SK-N-SH treated with all-trans-retinoic acid at 6 μM for 48 hours (cell line): ENCODE measurements around the gene LRMDA.

Source experiments
- ARNTL ChIP-seq: fragments of 450-650 bp; formaldehyde crosslinking; IDR thresholded peaks from 2 replicates; pipeline ENCODE4 v1.5.0; 2020; ENCODE audit warnings: low read depth, mild to moderate bottlenecking, moderate library complexity, borderline replicate concordance
- BACH2 ChIP-seq: fragments of 250-450 bp; sonication (Bioruptor Pico); IDR thresholded peaks from 2 replicates; pipeline ENCODE4 v1.9.0; 2021; ENCODE audit warnings: mild to moderate bottlenecking, borderline replicate concordance
- CREB5 ChIP-seq: fragments of 250-450 bp; sonication (Bioruptor Pico); IDR thresholded peaks from 2 replicates; pipeline ENCODE4 v1.5.1; 2020; ENCODE audit warnings: low read depth, mild to moderate bottlenecking, moderate library complexity
- ESRRG ChIP-seq: fragments of 250-450 bp; sonication (Bioruptor Pico); IDR thresholded peaks from 2 replicates; pipeline ENCODE4 v1.6.1; 2021; ENCODE audit warnings: mild to moderate bottlenecking
- ISL1 ChIP-seq: fragments of 250-450 bp; sonication (Bioruptor Pico); IDR thresholded peaks from 2 replicates; pipeline ENCODE4 v2.1.2; 2022; ENCODE audit warnings: mild to moderate bottlenecking, moderate library complexity
- PATZ1 ChIP-seq: fragments of 250-450 bp; sonication (Bioruptor Pico); IDR thresholded peaks from 2 replicates; pipeline ENCODE4 v1.8.0; 2020; ENCODE audit warnings: mild to moderate bottlenecking, moderate library complexity, borderline replicate concordance
- RARB ChIP-seq: fragments of 250-450 bp; sonication (Bioruptor Pico); IDR thresholded peaks from 2 replicates; pipeline ENCODE4 v1.8.0; 2021; ENCODE audit warnings: mild to moderate bottlenecking, moderate library complexity
- TOX ChIP-seq: fragments of 250-450 bp; sonication (Bioruptor Pico); IDR thresholded peaks from 2 replicates; pipeline ENCODE4 v1.8.0; 2021; ENCODE audit warnings: mild to moderate bottlenecking, moderate library complexity, borderline replicate concordance
- ZFP3 ChIP-seq: fragments of 250-450 bp; sonication (Bioruptor Pico); IDR thresholded peaks from 2 replicates; pipeline ENCODE4 v1.5.0; 2020; ENCODE audit warnings: mild to moderate bottlenecking, moderate library complexity
- ZFP30 ChIP-seq: fragments of 450-650 bp; formaldehyde crosslinking; IDR thresholded peaks from 2 replicates; pipeline ENCODE4 v1.5.0; 2022; ENCODE audit warnings: mild to moderate bottlenecking, moderate library complexity
- ZNF70 ChIP-seq: fragments of 450-650 bp; formaldehyde crosslinking; IDR thresholded peaks from 2 replicates; pipeline ENCODE4 v1.5.0; 2020; ENCODE audit warnings: mild to moderate bottlenecking, moderate library complexity
- ZNF8 ChIP-seq: fragments of 450-650 bp; formaldehyde crosslinking; IDR thresholded peaks from 2 replicates; pipeline ENCODE4 v1.5.0; 2020; ENCODE audit warnings: mild to moderate bottlenecking, moderate library complexity

- TF ChIP-seq ARNTL (CRISPR knock-in tag) = no peak
- TF ChIP-seq ZFP30 (CRISPR knock-in tag) = no peak
- TF ChIP-seq RARB (CRISPR knock-in tag) = no peak
- TF ChIP-seq ZNF70 (CRISPR knock-in tag) = no peak
- no peak for TF ChIP-seq ZFP3 (CRISPR knock-in tag)
- TF ChIP-seq ESRRG (CRISPR knock-in tag) = no peak
- TF ChIP-seq TOX = no peak
- TF ChIP-seq PATZ1 (CRISPR knock-in tag) = no peak
- no peak for TF ChIP-seq ISL1 (CRISPR knock-in tag)
- TF ChIP-seq CREB5 (CRISPR knock-in tag) = no peak
- TF ChIP-seq ZNF8 (CRISPR knock-in tag) = no peak
- no peak for TF ChIP-seq BACH2 (CRISPR knock-in tag)
Observed at GRCh38 chr10:75392271-75392670, 39.2 kb upstream of the LRMDA start.
